GM19328 (cell line): ENCODE data around the gene PPP1R16B.

Experiments
- ATAC-seq: cut with Tn5 transposase; IDR thresholded peaks from one replicate; pipeline ENCODE4 v1.9.1; 2021; ENCODE audit warnings: mild to moderate bottlenecking, moderate library complexity; ENCODE audit not compliant: unreplicated experiment

The PPP1R16B gene

GRCh38 chr20:38825901-38826625 is 20.6 kb downstream of the PPP1R16B start:
- ATAC-seq, result no peak

DNA sequence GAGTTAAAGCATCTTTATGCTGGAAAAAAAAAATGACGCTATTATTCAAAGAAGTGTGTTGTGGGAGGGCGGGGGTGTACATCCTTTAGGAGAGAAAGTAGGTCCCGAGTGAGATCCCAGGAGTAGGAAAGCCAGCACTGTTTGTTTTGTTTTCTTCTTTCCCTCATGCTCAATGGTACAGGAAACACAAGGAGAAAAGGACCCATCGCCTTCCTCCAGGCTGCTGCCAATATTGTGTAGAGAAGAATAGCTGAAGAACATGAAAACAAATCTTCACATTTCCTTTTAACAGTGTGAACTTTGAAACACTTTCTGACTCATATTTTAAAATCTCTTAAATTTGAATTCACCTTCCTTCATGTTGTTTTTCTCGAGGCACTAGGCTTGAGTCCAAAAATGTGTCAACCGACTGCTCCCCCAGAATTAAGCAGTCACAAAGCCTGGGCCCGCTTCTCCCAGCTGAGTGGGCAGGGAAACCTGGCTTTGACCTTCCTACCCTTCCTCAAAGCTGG is 22.3 kb downstream of the PPP1R16B start:
- ATAC-seq, result no peak

DNA sequence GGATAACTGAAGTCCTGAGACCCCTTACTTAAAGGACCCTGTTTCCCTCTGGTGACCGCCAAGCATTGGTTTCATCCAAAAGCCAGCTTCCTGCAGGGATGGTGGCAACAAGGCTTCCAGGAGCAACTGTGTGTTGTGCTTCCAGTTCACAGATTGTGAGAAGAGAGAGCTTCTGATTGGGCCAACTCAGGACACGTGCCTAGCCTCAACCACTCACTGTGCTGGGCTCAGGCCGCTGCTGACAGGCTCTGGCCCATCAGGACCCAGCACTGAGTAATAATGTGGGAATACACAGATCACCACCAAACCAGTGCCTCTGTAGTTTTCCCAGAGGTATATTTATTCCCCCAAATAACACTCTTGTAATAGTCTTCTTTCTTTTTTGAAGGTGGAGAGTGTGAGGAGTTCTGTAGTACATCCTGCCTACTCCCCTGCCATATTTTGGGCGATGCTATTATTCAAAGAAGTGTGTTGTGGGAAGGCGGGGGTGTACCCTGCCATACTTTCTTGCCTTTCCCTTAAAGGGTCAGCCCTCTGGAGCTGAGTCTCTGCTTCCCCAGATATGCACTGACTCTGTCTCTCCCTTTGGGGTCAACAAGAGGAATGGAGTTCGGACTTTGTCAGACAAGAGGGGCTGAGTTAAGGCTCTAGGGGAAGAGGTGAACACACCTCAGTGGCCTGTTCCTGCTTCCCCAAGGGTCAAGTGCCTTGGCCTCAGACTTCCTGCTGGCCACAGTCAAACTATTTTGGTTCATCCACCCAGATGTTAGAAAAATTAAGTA is 23.2 kb downstream of the PPP1R16B start:
- ATAC-seq, result no peak

- no peak for ATAC-seq
These were observed 23.9 kb downstream of the PPP1R16B start for GRCh38 chr20:38829296-38829875.

DNA sequence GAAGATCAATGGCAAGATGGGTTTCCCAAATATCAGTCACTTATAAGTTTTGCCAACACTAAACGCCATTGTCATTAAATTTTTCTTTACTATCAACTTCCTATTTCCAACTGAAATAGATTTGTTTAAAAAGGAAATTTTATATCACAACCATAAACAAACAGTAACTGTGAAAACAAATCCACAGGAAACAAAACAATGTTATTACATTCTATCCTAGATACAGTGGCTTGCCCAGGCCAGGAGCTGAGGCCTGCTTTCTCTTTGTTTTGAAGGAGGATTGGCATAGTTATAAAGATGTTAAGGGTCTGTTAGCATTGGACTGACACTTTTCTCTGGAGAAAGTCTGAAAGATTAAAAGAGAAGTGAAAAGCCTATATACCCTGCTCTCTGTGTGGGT is 24.9 kb downstream of the PPP1R16B start:
- no peak for ATAC-seq

DNA sequence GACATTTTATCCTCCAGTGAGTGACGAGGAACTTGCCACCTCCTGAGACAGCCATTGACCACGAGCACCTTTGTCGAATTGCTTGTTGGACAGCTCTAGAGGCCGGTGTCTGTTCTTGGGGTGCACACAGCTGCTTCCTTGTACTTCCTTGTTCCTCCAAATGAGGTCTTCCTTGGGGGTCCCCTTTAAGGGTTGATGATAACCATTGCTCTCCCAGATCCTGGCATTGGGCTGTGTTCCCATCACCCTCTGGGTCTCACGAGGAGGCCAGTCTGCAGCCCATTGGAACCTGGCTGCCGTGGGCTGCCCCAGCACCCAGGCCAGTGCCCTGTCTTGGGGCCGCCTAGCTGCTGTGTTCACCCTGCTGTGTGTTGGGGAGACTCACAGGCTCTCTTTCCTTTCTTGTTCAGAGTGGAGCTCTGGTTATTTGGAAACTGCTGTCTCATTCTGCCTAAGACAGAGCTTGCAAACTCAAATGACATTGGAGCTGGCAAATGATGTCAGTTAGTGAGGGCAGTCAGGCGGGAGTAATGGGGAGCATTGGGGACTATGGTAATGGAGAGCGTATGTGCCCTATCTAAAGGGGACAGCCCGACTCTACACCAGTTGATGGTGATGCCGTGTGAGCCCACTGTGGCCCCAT is 25.7 kb downstream of the PPP1R16B start:
- ATAC-seq, result no peak

GRCh38 chr20:38831995-38832620 is 26.6 kb downstream of the PPP1R16B start:
- ATAC-seq, result no peak

GRCh38 chr20:38833154-38833856 is 27.8 kb downstream of the PPP1R16B start:
- ATAC-seq, result no peak

DNA sequence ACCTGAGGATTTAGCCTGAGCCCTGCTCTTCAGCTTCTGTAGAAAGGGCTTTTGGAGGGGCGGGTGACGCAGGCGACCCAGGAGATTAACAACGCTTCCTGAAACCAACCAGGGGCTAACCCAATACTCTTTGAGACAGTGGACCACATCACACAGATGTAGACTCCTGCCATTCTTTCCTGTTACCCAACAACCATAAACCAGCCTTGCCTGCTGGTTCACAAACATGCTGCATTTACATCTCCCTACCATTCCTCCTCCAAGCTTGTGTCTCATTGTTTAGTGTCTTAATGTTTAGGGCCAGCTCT is 28.3 kb downstream of the PPP1R16B start:
- ATAC-seq, result no peak

GRCh38 chr20:38834868-38835267 is 29.4 kb downstream of the PPP1R16B start:
- ATAC-seq, result no peak

- no peak for ATAC-seq
These were observed 30.3 kb downstream of the PPP1R16B start for GRCh38 chr20:38835792-38836191.

DNA sequence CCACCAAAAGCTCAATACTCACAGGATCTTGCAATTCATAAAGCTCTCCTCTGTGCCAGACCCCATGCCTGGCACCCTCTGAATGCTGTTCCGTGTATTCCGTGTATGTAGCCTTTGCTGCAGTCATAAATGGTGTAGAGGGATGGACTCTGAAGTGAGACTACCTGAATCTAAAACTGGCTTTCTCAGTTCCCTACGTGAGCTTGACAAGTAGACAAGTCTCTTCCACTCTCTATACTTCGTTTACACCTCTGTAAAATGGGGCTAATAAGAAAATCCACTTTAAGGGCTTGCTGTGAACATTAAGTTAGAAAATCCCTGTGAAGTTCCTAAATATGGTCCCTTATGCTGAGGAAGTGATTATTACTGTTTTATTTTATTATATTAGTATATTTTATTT is 31.5 kb downstream of the PPP1R16B start:
- no peak for ATAC-seq

DNA sequence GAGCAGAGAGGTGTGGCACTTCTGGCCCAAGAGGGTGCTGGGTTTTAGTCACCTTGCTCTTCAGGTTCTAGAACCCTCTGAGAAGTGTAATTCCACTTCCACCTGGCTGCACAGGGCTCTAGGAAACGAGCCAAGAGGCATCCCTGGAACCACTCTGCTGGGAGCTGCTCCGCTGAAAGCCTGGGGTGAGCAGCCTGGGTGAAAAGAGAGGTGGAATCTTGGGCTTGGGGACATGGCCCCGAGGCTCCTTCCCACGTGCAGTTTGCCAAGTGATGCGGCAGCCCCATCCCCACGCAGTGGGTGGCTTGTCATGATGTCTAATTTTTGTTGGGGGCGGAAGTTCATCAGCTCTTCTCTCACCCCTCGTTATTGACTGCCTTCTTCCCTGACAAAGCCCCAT is 32.8 kb downstream of the PPP1R16B start:
- ATAC-seq, result no peak

- no peak for ATAC-seq
These were observed 34.1 kb downstream of the PPP1R16B start for GRCh38 chr20:38839563-38839962.

DNA sequence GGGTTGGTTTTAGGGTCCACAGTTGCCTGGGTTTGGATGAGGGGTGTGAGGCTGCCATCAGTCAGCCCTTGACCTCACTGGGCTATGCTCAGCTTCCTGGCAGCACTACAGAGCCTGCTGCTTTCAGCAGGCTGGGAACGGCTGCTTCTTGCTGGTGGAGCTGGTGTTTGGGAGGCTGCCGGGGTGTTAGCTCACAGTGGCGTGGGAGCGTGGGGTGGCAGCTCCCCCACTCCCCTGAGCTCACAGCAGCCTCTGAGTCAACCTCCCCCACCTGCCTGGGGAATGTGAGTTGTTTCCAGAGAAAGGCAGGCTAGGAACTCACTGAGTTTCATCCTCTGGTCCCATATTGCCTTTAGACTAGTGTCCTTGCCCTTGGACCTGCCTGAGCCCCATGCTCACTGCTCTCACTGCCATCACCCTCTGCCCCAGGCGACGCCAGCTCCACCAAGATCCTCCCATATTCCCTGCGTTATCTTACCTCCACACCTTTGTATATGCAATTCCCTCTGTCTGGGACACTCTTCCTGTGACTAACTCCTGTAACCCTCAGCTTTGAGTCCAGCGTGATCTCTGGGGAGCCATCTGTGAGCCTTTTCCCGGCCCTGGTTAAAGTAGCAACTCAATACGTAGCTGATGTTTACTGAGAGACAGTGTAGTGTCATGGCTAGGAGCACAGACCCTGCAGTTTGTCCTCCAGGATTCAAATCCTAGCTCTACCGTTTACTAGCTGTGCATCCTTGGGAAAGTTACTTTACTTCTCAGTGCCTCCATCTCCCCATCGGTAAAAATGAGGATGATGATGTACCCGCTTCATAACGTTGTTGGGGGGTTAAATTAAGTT is 34.8 kb downstream of the PPP1R16B start:
- no peak for ATAC-seq

DNA sequence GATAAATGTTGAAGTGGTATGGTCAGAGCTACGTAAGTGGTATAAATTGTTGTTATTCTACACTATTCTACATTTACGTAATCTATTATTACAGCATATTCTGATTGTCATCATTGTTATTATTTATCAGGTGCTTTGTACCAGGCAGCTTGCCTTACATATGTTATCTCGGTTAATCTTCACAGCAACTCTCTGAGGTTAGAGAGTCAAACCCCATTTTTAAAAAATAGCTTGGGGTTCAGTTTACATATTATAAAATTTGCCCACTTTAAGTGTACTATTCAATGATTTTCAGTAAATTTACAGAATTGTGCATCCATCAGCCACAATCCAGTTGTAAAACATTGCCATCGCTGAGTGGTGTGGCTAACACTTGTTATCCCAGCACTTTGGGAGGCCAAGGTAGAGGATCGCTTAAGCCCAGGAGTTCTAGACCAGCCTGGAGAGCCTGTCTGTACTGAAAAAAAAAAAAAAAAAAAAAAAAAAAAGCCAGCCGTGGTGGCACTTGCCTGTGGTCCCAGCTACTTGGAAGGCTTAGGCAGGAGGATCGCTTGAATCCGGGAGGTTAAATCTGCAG is 35.5 kb downstream of the PPP1R16B start:
- ATAC-seq, result no peak

GRCh38 chr20:38841570-38841969 is 36.1 kb downstream of the PPP1R16B start:
- ATAC-seq, result no peak

DNA sequence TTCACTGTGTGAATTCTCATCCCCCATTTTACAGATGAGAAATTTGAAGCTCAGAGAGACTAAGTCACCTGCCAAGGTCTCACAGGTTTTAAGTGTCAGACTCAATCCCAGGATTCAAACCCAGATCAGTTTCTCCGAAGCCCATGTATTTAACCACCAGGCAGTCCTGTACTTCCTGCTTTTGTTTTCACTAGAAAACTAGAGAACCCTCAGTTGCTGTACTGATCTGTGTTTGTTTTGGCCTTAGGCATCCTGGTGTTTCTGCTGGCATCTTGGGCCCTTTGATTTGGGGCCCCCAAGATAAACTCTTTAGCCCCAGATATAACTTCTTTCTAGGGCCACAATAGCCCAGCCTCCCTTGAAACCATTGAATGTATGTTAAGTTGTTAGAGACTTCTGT is 36.5 kb downstream of the PPP1R16B start:
- peak; percentile 19 for ATAC-seq

DNA sequence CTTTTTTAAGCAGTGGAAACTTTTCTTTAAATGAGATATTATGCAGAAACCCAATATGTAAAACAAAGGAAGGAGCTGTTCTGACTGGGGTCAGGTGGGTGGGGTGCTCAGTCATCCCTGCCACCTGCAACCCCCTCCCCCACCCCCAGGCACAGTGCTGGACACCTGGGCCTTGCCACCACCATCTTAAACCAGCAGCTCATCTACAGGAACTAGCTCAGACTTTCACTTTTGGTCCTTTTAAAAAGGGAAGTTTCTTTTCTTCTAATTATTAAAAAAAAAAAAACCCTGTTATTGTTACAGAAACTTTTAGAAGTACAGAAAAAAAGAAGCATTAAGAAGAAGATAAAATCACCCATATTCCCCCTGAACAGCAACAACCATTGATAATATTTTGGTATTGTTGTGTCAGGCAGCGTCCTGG is 37.1 kb downstream of the PPP1R16B start:
- peak; percentile 78 for ATAC-seq
